Measurements from ENCODE around the gene FGF14.

FGF14 gene

DNA sequence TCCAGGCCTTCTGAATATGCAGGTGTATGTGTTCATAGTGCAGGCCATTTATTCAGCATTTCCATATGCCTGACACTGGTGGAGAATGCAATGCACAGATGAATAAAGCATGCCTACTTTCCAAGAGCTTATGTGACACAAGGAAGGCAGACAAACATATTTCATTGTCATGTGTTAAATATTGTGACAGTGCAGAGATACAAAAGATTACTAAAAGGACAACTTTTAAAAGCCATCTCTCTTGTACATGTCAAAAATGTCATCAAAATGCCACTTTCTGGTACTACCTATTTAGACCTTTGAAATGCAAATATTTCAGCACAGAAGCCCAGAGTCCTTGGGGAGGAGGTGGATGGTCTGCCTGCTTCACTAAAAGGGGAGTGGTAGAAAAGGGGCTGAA lies 254.5 kb downstream of the FGF14 start:
- no peaks in the 10 kb centered on the region for H3K4me1 Mint-ChIP-seq
- no peak overlapping the region for H3K4me3 Mint-ChIP-seq
- H3K36me3 Mint-ChIP-seq (ENCODE audit: low read depth) = no peaks in the 10 kb centered on the region
- H3K27ac Mint-ChIP-seq = no peak overlapping the region
- H3K9me3 Mint-ChIP-seq = no peaks in the 10 kb centered on the region
- no peak for TF ChIP-seq CTCF (IDR thresholded peaks at IDR 0.05; ENCODE audit: unreplicated experiment in 3 of 3)
- H3K27me3 Mint-ChIP-seq (ENCODE audit: low read depth) = no peaks in the 10 kb centered on the region

GRCh38 chr13:102145750-102146149 lies 256.1 kb downstream of the FGF14 start:
- H3K4me1 Mint-ChIP-seq = no peaks in the 10 kb centered on the region
- H3K36me3 Mint-ChIP-seq (ENCODE audit: low read depth) = no peaks in the 10 kb centered on the region
- no peak overlapping the region for H3K27ac Mint-ChIP-seq
- H3K27me3 Mint-ChIP-seq (ENCODE audit: low read depth) = no peaks in the 10 kb centered on the region
- no peak overlapping the region for H3K4me3 Mint-ChIP-seq
- TF ChIP-seq CTCF (IDR thresholded peaks at IDR 0.05; ENCODE audit: unreplicated experiment in 3 of 3) = no peak
- no peaks in the 10 kb centered on the region for H3K9me3 Mint-ChIP-seq

DNA sequence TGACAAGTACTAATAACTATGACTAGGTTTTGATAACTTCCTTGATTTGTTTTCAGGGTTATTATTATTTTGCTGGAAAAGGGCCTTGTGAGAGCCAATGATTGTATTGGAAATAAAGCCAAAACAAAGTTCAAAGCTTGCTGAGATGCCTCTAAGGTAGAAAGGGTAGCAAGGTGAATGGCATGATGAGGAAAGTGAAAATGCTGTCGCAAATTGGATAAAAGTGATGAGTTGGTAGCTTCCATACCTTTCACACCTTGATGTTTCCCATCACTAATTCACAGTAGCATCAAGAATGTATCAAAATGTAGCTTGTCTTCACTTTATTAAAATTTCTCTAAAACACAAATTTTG lies 259.4 kb downstream of the FGF14 start:
- Mint-ChIP-seq H3K27me3 (ENCODE audit: low read depth) (peaks cover 3% of the 10 kb centered on the region), H3K4me1 (no peaks in the 10 kb centered on the region), H3K27ac (no peak overlapping the region), H3K36me3 (ENCODE audit: low read depth) (no peaks in the 10 kb centered on the region), H3K9me3 (no peaks in the 10 kb centered on the region), H3K4me3 (no peak overlapping the region)
- TF ChIP-seq CTCF (IDR thresholded peaks at IDR 0.05; ENCODE audit: unreplicated experiment in 3 of 3) = no peak

GRCh38 chr13:102141625-102142472 lies 260.0 kb downstream of the FGF14 start:
- Mint-ChIP-seq H3K27me3 (ENCODE audit: low read depth) (peaks cover 3% of the 10 kb centered on the region), H3K27ac (no peak overlapping the region)

DNA sequence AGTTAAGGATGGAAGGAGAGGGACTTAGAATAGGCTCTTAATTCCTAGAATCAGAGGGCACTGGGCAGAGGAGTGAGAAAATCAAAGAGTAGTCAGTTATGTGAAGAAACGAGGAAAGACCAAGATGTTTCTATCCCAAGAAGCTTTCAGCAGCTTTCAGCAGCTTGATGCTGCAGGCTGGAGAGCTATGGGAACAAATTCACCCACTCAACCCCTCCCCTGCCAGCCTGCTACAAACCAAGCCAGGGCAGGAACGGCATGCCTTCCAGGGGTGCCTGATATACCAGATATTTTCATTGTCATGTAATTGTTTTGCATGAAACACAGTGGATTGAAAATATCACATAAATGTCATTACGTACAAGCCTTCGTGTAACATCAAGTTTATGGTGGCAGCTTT lies 262.2 kb downstream of the FGF14 start:
- Mint-ChIP-seq H3K4me3 (no peak overlapping the region), H3K27ac (no peak overlapping the region), H3K27me3 (ENCODE audit: low read depth) (peaks cover 3% of the 10 kb centered on the region)

More at GRCh38 chr13:102141625-102142472, 260.0 kb downstream of the FGF14 start:
- Mint-ChIP-seq H3K4me3 (no peak overlapping the region), H3K9me3 (no peaks in the 10 kb centered on the region), H3K36me3 (ENCODE audit: low read depth) (no peaks in the 10 kb centered on the region), H3K4me1 (no peaks in the 10 kb centered on the region)
- TF ChIP-seq CTCF (IDR thresholded peaks at IDR 0.05; ENCODE audit: unreplicated experiment in 3 of 3) = peak; percentile 73 to 83 (median 82)

More for the DNA sequence above, 262.2 kb downstream of the FGF14 start:
- Mint-ChIP-seq H3K4me1 (no peaks in the 10 kb centered on the region), H3K36me3 (ENCODE audit: low read depth) (no peaks in the 10 kb centered on the region), H3K9me3 (no peaks in the 10 kb centered on the region)
- TF ChIP-seq CTCF (IDR thresholded peaks at IDR 0.05; ENCODE audit: unreplicated experiment in 3 of 3) = no peak

Data from nephron (organoid).